ENCODE measurements around the gene SLC4A5.

SLC4A5 gene

DNA sequence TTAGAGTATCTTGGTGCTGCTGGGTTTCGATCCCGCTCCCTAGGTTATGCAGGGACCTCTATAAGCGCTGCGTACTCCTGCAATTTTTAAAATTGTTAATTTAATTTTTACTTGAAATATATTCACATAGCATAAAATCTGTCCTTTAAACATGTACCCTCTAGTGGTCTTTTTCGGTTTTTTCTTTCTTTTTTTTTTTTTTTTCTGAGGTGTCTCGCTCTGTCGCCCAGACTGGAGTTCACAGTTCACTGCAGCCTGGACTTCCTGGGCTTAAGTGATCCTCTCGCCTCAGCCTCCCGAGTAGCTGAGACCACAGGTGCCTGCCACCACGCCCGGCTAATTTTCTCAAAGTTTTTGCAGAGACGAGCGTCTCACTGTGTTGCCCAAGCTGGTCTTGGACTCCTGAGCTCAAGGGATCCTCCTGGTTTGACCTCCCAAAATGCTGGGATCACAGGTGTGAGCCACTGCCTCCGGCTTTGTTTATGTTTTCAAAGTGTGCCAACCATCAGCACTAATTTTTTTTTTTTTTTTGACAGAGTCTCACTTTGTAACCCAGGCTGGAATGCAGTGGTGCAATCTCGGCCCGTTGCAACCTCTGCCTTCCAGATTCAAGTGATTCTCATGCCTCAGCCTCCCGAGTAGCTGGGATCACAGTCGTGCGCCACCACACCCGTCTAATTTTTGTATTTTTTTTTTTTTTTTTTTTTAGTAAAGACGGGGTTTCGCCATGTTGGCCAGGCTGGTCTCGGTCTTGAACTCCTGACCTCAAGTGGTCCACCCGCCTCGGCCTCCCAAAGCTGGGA, 164.0 kb downstream of the SLC4A5 start (continued):
- TF ChIP-seq, protein P1, sequence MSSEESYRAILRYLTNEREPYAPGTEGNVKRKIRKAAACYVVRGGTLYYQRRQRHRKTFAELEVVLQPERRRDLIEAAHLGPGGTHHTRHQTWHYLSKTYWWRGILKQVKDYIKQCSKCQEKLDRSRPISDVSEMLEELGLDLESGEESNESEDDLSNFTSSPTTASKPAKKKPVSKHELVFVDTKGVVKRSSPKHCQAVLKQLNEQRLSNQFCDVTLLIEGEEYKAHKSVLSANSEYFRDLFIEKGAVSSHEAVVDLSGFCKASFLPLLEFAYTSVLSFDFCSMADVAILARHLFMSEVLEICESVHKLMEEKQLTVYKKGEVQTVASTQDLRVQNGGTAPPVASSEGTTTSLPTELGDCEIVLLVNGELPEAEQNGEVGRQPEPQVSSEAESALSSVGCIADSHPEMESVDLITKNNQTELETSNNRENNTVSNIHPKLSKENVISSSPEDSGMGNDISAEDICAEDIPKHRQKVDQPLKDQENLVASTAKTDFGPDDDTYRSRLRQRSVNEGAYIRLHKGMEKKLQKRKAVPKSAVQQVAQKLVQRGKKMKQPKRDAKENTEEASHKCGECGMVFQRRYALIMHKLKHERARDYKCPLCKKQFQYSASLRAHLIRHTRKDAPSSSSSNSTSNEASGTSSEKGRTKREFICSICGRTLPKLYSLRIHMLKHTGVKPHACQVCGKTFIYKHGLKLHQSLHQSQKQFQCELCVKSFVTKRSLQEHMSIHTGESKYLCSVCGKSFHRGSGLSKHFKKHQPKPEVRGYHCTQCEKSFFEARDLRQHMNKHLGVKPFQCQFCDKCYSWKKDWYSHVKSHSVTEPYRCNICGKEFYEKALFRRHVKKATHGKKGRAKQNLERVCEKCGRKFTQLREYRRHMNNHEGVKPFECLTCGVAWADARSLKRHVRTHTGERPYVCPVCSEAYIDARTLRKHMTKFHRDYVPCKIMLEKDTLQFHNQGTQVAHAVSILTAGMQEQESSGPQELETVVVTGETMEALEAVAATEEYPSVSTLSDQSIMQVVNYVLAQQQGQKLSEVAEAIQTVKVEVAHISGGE (tag by site-specific recombination; conservative IDR thresholded peaks at IDR 0.05; ENCODE audit: low read depth) = peak; percentile 78
- no peak for TF ChIP-seq ZNF354C (tag by site-specific recombination; IDR thresholded peaks at IDR 0.05; ENCODE audit: borderline replicate concordance, low read depth)
- TF ChIP-seq ZNF362 (tag by site-specific recombination; IDR thresholded peaks at IDR 0.05) = peak; percentile 59
- no peak for TF ChIP-seq ZSCAN5A (tag by site-specific recombination; IDR thresholded peaks at IDR 0.05)
- peak; percentile 39; the same call in 1 of the 2 replicates for TF ChIP-seq ZNF391 (tag by site-specific recombination; IDR thresholded peaks at IDR 0.05; ENCODE audit: borderline replicate concordance, low read depth)
- TF ChIP-seq, protein P2, sequence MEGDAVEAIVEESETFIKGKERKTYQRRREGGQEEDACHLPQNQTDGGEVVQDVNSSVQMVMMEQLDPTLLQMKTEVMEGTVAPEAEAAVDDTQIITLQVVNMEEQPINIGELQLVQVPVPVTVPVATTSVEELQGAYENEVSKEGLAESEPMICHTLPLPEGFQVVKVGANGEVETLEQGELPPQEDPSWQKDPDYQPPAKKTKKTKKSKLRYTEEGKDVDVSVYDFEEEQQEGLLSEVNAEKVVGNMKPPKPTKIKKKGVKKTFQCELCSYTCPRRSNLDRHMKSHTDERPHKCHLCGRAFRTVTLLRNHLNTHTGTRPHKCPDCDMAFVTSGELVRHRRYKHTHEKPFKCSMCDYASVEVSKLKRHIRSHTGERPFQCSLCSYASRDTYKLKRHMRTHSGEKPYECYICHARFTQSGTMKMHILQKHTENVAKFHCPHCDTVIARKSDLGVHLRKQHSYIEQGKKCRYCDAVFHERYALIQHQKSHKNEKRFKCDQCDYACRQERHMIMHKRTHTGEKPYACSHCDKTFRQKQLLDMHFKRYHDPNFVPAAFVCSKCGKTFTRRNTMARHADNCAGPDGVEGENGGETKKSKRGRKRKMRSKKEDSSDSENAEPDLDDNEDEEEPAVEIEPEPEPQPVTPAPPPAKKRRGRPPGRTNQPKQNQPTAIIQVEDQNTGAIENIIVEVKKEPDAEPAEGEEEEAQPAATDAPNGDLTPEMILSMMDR (tag by site-specific recombination; IDR thresholded peaks at IDR 0.05) = peak; percentile 17; the same call in 1 of the 2 replicates
- 0 out of 2 replicates have a peak, but pooled peaks have one; percentile 7 for TF ChIP-seq KLF8 (tag by site-specific recombination; IDR thresholded peaks at IDR 0.05)

- peak within 1 kb of the TSS; percentile 86 for H3K4me3 ChIP-seq (ENCODE audit: low read depth, low read length)
- no peaks in the 10 kb centered on the region for H3K9me3 ChIP-seq (ENCODE audit: control insufficient read depth, insufficient read depth, low read depth, low read length)
- POLR2A ChIA-PET = interaction anchor here (0.5 to 2.6 kb wide), 23 partner anchors 9 to 476 kb away, joined by 3 to 52 read pairs (median 5); partner anchors contain the start of genes MTHFD2, RTKN, SEMA4F and STAMBP
- CTCF ChIA-PET = interaction anchor here (0.7 to 2.2 kb wide), 6 partner anchors 12 to 354 kb away, joined by 3 to 9 read pairs (median 4); partner anchors contain the start of gene MTHFD2
- peak within 1 kb of the TSS; percentile 88 for H3K27ac ChIP-seq (ENCODE audit: extremely low read depth, low read depth, low read length)
- H3K36me3 ChIP-seq (ENCODE audit: control insufficient read depth in 2 of 2, insufficient read depth in 1 of 2, low read length in 2 of 2) = peaks cover 4 to 13% of the 10 kb centered on the region in 2 experiments; a peak in 2 of 3 replicates
- H3K4me1 ChIP-seq (ENCODE audit: control insufficient read depth, insufficient read depth, low read length) = no peaks in the 10 kb centered on the region
- TF ChIP-seq ZNF621 (tag by site-specific recombination; IDR thresholded peaks at IDR 0.05) (no peak), ZNF830 (tag by site-specific recombination; IDR thresholded peaks at IDR 0.05; ENCODE audit: low read depth) (no peak), ZNF423 (tag by site-specific recombination; IDR thresholded peaks at IDR 0.05) (no peak), ZNF791 (tag by site-specific recombination; IDR thresholded peaks at IDR 0.05) (no peak), ZNF521 (tag by site-specific recombination; IDR thresholded peaks at IDR 0.05) (no peak), SCRT1 (tag by site-specific recombination; IDR thresholded peaks at IDR 0.05; ENCODE audit: borderline replicate concordance) (no peak), ZNF175 (tag by site-specific recombination; IDR thresholded peaks at IDR 0.05) (no peak), ZNF596 (tag by site-specific recombination; IDR thresholded peaks at IDR 0.05) (no peak), ZBTB7A (tag by site-specific recombination; IDR thresholded peaks at IDR 0.05; ENCODE audit: low read depth) (no peak), SETDB1 (IDR thresholded peaks at IDR 0.05; ENCODE audit: insufficient read length, low read length) (no peak), ZNF660 (tag by site-specific recombination; IDR thresholded peaks at IDR 0.05) (no peak), ZNF146 (tag by site-specific recombination; IDR thresholded peaks at IDR 0.05) (no peak), MZF1 (tag by site-specific recombination; IDR thresholded peaks at IDR 0.05; ENCODE audit: borderline replicate concordance) (no peak), BCL11A (tag by site-specific recombination; IDR thresholded peaks at IDR 0.05; ENCODE audit: low read depth) (no peak), KLF16 (tag by site-specific recombination; IDR thresholded peaks at IDR 0.05) (peak; percentile 66)
- TF ChIP-seq, protein P3, sequence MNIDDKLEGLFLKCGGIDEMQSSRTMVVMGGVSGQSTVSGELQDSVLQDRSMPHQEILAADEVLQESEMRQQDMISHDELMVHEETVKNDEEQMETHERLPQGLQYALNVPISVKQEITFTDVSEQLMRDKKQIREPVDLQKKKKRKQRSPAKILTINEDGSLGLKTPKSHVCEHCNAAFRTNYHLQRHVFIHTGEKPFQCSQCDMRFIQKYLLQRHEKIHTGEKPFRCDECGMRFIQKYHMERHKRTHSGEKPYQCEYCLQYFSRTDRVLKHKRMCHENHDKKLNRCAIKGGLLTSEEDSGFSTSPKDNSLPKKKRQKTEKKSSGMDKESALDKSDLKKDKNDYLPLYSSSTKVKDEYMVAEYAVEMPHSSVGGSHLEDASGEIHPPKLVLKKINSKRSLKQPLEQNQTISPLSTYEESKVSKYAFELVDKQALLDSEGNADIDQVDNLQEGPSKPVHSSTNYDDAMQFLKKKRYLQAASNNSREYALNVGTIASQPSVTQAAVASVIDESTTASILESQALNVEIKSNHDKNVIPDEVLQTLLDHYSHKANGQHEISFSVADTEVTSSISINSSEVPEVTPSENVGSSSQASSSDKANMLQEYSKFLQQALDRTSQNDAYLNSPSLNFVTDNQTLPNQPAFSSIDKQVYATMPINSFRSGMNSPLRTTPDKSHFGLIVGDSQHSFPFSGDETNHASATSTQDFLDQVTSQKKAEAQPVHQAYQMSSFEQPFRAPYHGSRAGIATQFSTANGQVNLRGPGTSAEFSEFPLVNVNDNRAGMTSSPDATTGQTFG (tag by site-specific recombination; IDR thresholded peaks at IDR 0.05; ENCODE audit: borderline replicate concordance) = no peak
These were observed 164.8 kb downstream of the SLC4A5 start, which contains the start of gene MOB1A for GRCh38 chr2:74178211-74179062. Gene MOB1A (minus strand): TSS chr2:74178879. CDS start chr2:74178674, 205 bp downstream.

Measured in HEK293 (cell line).